Measurements from ENCODE around the gene PWWP2B.

DNA sequence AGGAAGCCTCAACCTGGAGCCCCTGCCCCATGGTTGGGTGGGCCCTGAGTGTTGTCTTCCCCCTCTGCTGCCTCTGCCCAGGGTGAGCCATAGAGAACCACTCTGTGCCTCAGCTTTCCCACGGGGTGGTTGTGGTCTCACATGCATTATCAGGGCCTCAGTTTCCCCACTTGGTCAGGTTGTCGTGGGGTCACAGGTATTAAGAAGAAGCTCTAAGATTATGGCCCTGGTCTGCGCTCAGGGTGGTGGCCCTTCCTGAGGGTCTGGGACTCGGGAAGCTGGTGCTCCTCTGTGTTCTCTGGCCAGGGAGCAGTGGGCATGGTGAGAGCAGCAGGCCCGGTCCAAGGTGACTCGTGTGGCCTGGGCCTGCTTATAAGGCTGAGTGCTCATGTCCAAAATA, 47.2 kb upstream of the PWWP2B start:
- no peak for TF ChIP-seq CTCF (IDR thresholded peaks at IDR 0.05; ENCODE audit: insufficient read depth, low read depth, low read length)
- TF ChIP-seq EZH2 (IDR thresholded peaks at IDR 0.05; ENCODE audit: insufficient read depth, low read length) = no peak
